NB4 (cell line): Measurements from ENCODE around the gene TRERF1.
A peak's percentile ranks its signal among the peaks of the same experiment; 100 is the strongest.

Experiments
- DNase-seq: peaks from one replicate; pipeline ENCODE4 v3.0.0; 2010; ENCODE audit warnings: low read depth
- H3K4me3 ChIP-seq: one replicate; pipeline ENCODE4 v1.5.1; 2011; ENCODE audit warnings: mild to moderate bottlenecking, low read depth, low read length, moderate library complexity
- MYC ChIP-seq: IDR thresholded peaks from 2 replicates; pipeline ENCODE4 v1.6.1; 2011; ENCODE audit warnings: low read depth, low read length
- POLR2A ChIP-seq: IDR thresholded peaks from 2 replicates; pipeline ENCODE4 v1.6.1; 2011; ENCODE audit warnings: mild to moderate bottlenecking; ENCODE audit not compliant: insufficient read length; ENCODE audit errors: extremely low read depth
- TF ChIP-seq, protein P1 (sequence below): IDR thresholded peaks from one replicate; pipeline ENCODE4 v1.5.1; 2012; ENCODE audit warnings: low read depth, low read length
- TF ChIP-seq, protein P2 (sequence below): IDR thresholded peaks from 2 replicates; pipeline ENCODE4 v1.6.1; 2011; ENCODE audit warnings: low read depth, low read length

Gene TRERF1

DNA sequence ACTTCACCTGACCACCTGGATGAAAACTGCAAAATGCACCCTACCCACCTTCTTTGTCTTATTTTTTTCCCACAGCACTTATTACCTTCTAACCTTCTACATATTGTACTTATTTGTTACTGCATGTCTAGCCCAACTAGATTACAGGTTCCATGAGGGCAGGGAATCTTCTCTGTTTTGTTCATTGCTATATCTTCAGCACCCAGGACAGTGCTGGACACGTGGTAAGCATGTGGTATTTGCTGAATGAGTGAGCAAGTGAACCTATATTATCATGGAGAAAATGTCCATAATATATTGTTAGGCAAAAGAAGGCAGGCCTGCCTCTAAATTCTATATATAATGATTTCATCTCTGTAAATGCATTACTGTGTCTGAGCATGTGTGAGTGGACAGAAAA is 107.0 kb downstream of the TRERF1 start:
- no peak for DNase-seq
- H3K4me3 ChIP-seq: no peak overlapping the region
- TF ChIP-seq, protein P1, sequence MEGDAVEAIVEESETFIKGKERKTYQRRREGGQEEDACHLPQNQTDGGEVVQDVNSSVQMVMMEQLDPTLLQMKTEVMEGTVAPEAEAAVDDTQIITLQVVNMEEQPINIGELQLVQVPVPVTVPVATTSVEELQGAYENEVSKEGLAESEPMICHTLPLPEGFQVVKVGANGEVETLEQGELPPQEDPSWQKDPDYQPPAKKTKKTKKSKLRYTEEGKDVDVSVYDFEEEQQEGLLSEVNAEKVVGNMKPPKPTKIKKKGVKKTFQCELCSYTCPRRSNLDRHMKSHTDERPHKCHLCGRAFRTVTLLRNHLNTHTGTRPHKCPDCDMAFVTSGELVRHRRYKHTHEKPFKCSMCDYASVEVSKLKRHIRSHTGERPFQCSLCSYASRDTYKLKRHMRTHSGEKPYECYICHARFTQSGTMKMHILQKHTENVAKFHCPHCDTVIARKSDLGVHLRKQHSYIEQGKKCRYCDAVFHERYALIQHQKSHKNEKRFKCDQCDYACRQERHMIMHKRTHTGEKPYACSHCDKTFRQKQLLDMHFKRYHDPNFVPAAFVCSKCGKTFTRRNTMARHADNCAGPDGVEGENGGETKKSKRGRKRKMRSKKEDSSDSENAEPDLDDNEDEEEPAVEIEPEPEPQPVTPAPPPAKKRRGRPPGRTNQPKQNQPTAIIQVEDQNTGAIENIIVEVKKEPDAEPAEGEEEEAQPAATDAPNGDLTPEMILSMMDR: no peak
- TF ChIP-seq MYC: peak; percentile 66
- TF ChIP-seq POLR2A: no peak
- TF ChIP-seq, protein P2, sequence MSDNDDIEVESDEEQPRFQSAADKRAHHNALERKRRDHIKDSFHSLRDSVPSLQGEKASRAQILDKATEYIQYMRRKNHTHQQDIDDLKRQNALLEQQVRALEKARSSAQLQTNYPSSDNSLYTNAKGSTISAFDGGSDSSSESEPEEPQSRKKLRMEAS: peak; percentile 95

- H3K4me3 ChIP-seq: no peak overlapping the region
- TF ChIP-seq, protein P2: no peak
- TF ChIP-seq, protein P1: no peak
- no peak for TF ChIP-seq MYC
- TF ChIP-seq POLR2A: no peak
- DNase-seq: no peak
Observed at GRCh38 chr6:42341771-42342553, 109.8 kb downstream of the TRERF1 start.

- no peak for DNase-seq
- TF ChIP-seq MYC: no peak
- TF ChIP-seq, protein P1: no peak
- TF ChIP-seq POLR2A: no peak
- TF ChIP-seq, protein P2: no peak
- no peak overlapping the region for H3K4me3 ChIP-seq
Observed at GRCh38 chr6:42341221-42341620, 110.5 kb downstream of the TRERF1 start.

DNA sequence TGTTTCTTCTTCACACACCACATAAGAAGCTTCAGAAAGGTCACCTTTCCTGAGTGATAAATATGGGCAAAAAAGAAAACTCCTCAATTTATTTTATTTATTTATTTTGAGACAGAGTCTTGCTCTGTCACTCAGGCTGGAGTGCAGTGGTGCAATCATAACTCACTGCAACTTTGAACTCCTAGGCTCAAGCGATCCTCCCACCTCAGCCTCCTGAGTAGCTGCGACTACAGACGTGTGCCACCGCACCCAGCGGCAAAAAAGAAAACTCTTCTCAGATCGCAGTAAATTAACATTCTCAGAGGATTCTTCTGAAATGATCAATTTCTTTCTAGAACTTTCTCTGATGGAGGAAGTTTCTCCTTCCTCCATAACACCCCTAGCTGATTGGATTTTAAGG is 111.2 kb downstream of the TRERF1 start:
- DNase-seq: no peak
- TF ChIP-seq, protein P1: no peak
- TF ChIP-seq MYC: no peak
- TF ChIP-seq, protein P2: no peak
- TF ChIP-seq POLR2A: no peak
- H3K4me3 ChIP-seq: no peak overlapping the region

GRCh38 chr6:42339991-42340401 is 111.7 kb downstream of the TRERF1 start:
- TF ChIP-seq, protein P2: no peak
- no peak for TF ChIP-seq MYC
- TF ChIP-seq, protein P1: no peak
- no peak for TF ChIP-seq POLR2A
- DNase-seq: peak; percentile 42
- peak overlapping the region; percentile 71 for H3K4me3 ChIP-seq
